ENCODE results near the gene KCNJ6. TPM values are rescaled to one million over a fixed set of nuclear protein-coding genes. Genes with fewer than 3 reads are reported as not detected.

The KCNJ6 gene
- total and polyA plus RNA-seq, 10 of the 15 experiments (the other 5 are each of a cell fraction or from before 2014, with no cell fraction given), result 0.03 to 0.07 (median 0.04) TPM; not detected in 7

DNA sequence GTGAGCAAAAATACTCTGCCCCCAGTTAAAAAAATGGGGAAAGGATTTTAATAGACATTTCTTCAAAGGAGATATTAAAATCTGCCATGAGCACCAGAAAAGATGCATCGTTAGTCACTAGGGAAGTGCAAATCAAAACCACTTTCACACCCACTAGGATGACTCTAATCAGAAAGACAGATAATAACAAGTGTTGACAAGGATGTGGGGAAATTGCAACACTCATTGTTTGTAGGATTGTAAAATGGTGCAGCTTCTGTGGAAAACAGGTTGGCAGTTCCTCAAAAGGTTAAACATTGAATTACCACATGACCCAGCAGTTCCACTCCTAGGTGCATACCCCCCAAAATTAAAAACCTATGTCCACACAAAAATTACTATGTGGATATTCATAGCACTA is 112.3 kb downstream of the KCNJ6 start:
- H2AFZ ChIP-seq (ENCODE audit: control insufficient read depth, low read depth, low read length), result no peak overlapping the region
- H3K4me2 ChIP-seq (ENCODE audit: control insufficient read depth, insufficient read depth), result no peak overlapping the region
- H3K4me3 ChIP-seq, result no peak overlapping the region
- H3K4me1 ChIP-seq (ENCODE audit: control insufficient read depth, insufficient read depth, low read length), result no peaks in the 10 kb centered on the region
- no peak overlapping the region for H3K9ac ChIP-seq (ENCODE audit: control insufficient read depth, insufficient read depth, low read length)
- WGBS (ENCODE audit: insufficient coverage, insufficient replicate concordance, low lambda C conversion rate, missing lambda C conversion rate), result 0% methylated on average over 1 of the region's 1 CpG
- ATAC-seq, result no peak
- ChIA-PET SMC1A (ENCODE audit: uncharacterized antibody, unreplicated experiment) (interaction anchor here (1.6 kb wide), 1 partner anchor 11 kb away, joined by 3 read pairs; no protein-coding TSS in a partner anchor), RAD21 (ENCODE audit: unreplicated experiment) (no interaction called here), POLR2A (no interaction called here), CTCF (no interaction called here)
- H3K9me3 ChIP-seq (replicated peaks; ENCODE audit: control insufficient read depth, insufficient read depth, low read length), result no peaks in the 10 kb centered on the region
- intact Hi-C loops (cut with micrococcal nuclease; ENCODE audit: unreplicated experiment) (no loop called here), in situ Hi-C loops (cut with MboI) (loop anchor here (10.0 kb wide), 1 partner anchor 59 kb away; no protein-coding TSS in a partner anchor)
- no peak for FAIRE-seq
- DNase-seq (ENCODE audit: low read depth, low spot score), result no peak
- no peaks in the 10 kb centered on the region for H3K79me2 ChIP-seq (ENCODE audit: control insufficient read depth, insufficient read depth, low read length)
- H4K20me1 ChIP-seq (ENCODE audit: control insufficient read depth, insufficient read depth), result no peaks in the 10 kb centered on the region
- no peaks in the 10 kb centered on the region for H3K27me3 ChIP-seq (replicated peaks in 1 of 2; ENCODE audit: control insufficient read depth in 2 of 2, insufficient read depth in 2 of 2, low read length in 1 of 2)
- BruUV-seq (replicated peaks), result no TSS peak
- no peak overlapping the region for H3K27ac ChIP-seq (ENCODE audit: control insufficient read depth, insufficient read depth)
- no peaks in the 10 kb centered on the region for H3K36me3 ChIP-seq (ENCODE audit: control insufficient read depth in 2 of 2, insufficient read depth in 2 of 2, low read length in 1 of 2)
- TF ChIP-seq ZZZ3 (IDR thresholded peaks at IDR 0.05; ENCODE audit: control insufficient read depth, insufficient read length, low read depth), result no peak
- no peak for TF ChIP-seq NR2C2 (IDR thresholded peaks at IDR 0.05; ENCODE audit: borderline replicate concordance, control insufficient read depth, insufficient read length, low read depth)
- no peak for TF ChIP-seq HCFC1 (IDR thresholded peaks at IDR 0.05; ENCODE audit: low read length)
- TF ChIP-seq RB1 (IDR thresholded peaks at IDR 0.05; ENCODE audit: borderline replicate concordance), result no peak
- TF ChIP-seq RUNX3 (IDR thresholded peaks at IDR 0.05; ENCODE audit: low read length), result no peak
- TF ChIP-seq ZNF274 (IDR thresholded peaks at IDR 0.05; ENCODE audit: insufficient read depth, insufficient read length), result no peak
- TF ChIP-seq BMI1 (IDR thresholded peaks at IDR 0.05; ENCODE audit: borderline replicate concordance), result no peak
- TF ChIP-seq NR2F1 (conservative IDR thresholded peaks at IDR 0.05), result no peak
- TF ChIP-seq EED (IDR thresholded peaks at IDR 0.05; ENCODE audit: low read depth), result no peak
- TF ChIP-seq, protein P1, sequence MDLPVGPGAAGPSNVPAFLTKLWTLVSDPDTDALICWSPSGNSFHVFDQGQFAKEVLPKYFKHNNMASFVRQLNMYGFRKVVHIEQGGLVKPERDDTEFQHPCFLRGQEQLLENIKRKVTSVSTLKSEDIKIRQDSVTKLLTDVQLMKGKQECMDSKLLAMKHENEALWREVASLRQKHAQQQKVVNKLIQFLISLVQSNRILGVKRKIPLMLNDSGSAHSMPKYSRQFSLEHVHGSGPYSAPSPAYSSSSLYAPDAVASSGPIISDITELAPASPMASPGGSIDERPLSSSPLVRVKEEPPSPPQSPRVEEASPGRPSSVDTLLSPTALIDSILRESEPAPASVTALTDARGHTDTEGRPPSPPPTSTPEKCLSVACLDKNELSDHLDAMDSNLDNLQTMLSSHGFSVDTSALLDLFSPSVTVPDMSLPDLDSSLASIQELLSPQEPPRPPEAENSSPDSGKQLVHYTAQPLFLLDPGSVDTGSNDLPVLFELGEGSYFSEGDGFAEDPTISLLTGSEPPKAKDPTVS (IDR thresholded peaks at IDR 0.05; ENCODE audit: low read depth, low read length), result no peak
- TF ChIP-seq, protein P2, sequence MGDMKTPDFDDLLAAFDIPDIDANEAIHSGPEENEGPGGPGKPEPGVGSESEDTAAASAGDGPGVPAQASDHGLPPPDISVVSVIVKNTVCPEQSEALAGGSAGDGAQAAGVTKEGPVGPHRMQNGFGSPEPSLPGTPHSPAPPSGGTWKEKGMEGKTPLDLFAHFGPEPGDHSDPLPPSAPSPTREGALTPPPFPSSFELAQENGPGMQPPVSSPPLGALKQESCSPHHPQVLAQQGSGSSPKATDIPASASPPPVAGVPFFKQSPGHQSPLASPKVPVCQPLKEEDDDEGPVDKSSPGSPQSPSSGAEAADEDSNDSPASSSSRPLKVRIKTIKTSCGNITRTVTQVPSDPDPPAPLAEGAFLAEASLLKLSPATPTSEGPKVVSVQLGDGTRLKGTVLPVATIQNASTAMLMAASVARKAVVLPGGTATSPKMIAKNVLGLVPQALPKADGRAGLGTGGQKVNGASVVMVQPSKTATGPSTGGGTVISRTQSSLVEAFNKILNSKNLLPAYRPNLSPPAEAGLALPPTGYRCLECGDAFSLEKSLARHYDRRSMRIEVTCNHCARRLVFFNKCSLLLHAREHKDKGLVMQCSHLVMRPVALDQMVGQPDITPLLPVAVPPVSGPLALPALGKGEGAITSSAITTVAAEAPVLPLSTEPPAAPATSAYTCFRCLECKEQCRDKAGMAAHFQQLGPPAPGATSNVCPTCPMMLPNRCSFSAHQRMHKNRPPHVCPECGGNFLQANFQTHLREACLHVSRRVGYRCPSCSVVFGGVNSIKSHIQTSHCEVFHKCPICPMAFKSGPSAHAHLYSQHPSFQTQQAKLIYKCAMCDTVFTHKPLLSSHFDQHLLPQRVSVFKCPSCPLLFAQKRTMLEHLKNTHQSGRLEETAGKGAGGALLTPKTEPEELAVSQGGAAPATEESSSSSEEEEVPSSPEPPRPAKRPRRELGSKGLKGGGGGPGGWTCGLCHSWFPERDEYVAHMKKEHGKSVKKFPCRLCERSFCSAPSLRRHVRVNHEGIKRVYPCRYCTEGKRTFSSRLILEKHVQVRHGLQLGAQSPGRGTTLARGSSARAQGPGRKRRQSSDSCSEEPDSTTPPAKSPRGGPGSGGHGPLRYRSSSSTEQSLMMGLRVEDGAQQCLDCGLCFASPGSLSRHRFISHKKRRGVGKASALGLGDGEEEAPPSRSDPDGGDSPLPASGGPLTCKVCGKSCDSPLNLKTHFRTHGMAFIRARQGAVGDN (IDR thresholded peaks at IDR 0.05), result no peak
- TF ChIP-seq, protein P3, sequence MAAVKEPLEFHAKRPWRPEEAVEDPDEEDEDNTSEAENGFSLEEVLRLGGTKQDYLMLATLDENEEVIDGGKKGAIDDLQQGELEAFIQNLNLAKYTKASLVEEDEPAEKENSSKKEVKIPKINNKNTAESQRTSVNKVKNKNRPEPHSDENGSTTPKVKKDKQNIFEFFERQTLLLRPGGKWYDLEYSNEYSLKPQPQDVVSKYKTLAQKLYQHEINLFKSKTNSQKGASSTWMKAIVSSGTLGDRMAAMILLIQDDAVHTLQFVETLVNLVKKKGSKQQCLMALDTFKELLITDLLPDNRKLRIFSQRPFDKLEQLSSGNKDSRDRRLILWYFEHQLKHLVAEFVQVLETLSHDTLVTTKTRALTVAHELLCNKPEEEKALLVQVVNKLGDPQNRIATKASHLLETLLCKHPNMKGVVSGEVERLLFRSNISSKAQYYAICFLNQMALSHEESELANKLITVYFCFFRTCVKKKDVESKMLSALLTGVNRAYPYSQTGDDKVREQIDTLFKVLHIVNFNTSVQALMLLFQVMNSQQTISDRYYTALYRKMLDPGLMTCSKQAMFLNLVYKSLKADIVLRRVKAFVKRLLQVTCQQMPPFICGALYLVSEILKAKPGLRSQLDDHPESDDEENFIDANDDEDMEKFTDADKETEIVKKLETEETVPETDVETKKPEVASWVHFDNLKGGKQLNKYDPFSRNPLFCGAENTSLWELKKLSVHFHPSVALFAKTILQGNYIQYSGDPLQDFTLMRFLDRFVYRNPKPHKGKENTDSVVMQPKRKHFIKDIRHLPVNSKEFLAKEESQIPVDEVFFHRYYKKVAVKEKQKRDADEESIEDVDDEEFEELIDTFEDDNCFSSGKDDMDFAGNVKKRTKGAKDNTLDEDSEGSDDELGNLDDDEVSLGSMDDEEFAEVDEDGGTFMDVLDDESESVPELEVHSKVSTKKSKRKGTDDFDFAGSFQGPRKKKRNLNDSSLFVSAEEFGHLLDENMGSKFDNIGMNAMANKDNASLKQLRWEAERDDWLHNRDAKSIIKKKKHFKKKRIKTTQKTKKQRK (IDR thresholded peaks at IDR 0.05; ENCODE audit: low read depth, low read length), result no peak
- no peak for TF ChIP-seq ATF7 (IDR thresholded peaks at IDR 0.05; ENCODE audit: low read depth)
- TF ChIP-seq, protein P4, sequence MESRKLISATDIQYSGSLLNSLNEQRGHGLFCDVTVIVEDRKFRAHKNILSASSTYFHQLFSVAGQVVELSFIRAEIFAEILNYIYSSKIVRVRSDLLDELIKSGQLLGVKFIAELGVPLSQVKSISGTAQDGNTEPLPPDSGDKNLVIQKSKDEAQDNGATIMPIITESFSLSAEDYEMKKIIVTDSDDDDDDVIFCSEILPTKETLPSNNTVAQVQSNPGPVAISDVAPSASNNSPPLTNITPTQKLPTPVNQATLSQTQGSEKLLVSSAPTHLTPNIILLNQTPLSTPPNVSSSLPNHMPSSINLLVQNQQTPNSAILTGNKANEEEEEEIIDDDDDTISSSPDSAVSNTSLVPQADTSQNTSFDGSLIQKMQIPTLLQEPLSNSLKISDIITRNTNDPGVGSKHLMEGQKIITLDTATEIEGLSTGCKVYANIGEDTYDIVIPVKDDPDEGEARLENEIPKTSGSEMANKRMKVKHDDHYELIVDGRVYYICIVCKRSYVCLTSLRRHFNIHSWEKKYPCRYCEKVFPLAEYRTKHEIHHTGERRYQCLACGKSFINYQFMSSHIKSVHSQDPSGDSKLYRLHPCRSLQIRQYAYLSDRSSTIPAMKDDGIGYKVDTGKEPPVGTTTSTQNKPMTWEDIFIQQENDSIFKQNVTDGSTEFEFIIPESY (IDR thresholded peaks at IDR 0.05), result no peak
- no peak for TF ChIP-seq STAT3 (IDR thresholded peaks at IDR 0.05; ENCODE audit: low read depth, low read length)
- TF ChIP-seq GATAD2B (conservative IDR thresholded peaks at IDR 0.05; ENCODE audit: low read depth), result no peak

Data from GM12878 (cell line).